GM12872 (cell line): Measurements from ENCODE around the gene FOXI3.
A peak's percentile ranks its signal among the peaks of the same experiment; 100 is the strongest.

ENCODE experiments used
- CTCF ChIP-seq: IDR thresholded peaks from 3 replicates; pipeline ENCODE4 v1.5.1; 2011; ENCODE audit warnings: low read depth, mild to moderate bottlenecking, low read length, moderate library complexity; ENCODE audit not compliant: insufficient read depth

FOXI3 gene

GRCh38 chr2:88452565-88452905 lies at the start of gene FOXI3:
Gene FOXI3 (minus strand): TSS chr2:88452693. CDS start chr2:88452535, 158 bp downstream.
- TF ChIP-seq CTCF, result no peak

DNA sequence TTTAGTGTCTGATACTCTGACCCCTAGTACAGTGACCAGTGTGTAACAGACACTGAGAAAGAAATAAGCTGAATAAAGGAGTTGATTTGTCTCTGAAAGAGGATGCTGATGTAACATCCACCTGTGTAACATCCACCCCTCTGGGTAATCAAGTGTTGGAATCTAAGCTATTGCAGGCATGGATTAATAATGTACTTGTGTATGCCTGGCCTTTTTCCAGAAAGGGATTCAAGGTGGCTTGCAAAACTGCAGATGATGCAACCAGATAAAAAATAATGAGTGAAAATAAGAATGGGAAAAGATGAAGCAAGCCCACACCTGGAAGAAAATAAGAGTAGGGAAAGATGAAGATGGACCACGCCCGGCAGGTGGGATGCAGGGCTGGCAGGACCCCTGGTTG lies 48.2 kb upstream of the FOXI3 start:
- TF ChIP-seq CTCF, result no peak

GRCh38 chr2:88499204-88499603 lies 46.7 kb upstream of the FOXI3 start:
- no peak for TF ChIP-seq CTCF

DNA sequence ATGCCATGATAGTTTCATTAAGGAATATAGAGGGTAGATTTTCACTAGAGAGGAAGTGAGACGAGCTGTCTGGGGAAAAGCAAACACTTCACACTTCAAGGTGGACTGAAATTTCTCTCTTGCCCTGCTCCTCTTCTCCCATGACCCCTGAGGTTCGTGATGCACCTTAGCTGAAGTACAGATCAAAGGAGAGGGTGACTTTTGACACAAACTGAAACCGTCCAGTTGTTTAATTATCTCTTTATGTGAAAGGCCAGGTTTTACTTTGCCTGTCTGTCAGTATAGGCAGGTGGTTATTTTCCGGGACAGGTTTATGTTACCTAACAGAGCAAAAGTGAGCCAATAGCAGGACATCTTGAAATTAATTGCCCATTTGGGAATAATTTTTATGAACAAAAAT lies 41.0 kb upstream of the FOXI3 start:
- no peak for TF ChIP-seq CTCF

DNA sequence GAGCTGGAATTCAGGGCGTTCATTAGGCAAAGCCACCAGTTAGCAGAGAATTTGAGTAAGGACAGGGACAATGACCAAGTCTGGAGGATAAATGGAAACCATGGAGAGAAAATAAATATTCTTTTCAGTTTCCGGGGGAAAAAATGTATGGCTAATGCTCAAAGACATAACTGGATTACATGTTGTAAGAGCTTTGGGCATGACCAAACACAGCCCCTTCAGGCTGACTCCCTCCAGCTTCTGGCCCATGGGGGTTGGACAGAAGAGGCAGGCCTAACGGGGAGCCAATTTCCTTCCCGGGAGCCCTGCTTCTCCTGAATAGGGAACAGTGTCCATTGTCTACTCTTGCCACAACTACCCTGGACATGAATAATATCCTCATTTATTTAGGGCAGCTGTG lies 39.5 kb upstream of the FOXI3 start:
- TF ChIP-seq CTCF, result no peak

DNA sequence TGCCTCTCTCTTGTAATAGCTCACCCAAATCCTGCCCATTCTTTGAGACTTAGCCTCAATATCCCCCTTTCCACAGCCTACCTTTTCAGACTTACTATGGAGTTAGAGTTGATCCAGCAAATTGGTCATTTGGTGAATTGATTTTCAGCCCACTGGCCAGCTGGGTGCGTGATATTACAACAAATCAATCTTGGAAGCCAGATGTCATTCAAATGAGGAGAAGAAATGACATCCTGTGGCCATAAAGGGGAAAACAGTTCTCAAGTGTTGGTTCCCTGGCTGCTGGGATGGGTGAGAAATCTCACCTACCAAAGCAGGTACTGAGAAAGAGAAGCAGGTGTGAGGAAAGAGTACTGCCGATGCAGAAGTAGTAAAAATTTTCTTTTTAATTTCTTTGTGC lies 36.7 kb upstream of the FOXI3 start:
- 0 out of 3 replicates have a peak, but pooled peaks have one; percentile 1 for TF ChIP-seq CTCF

DNA sequence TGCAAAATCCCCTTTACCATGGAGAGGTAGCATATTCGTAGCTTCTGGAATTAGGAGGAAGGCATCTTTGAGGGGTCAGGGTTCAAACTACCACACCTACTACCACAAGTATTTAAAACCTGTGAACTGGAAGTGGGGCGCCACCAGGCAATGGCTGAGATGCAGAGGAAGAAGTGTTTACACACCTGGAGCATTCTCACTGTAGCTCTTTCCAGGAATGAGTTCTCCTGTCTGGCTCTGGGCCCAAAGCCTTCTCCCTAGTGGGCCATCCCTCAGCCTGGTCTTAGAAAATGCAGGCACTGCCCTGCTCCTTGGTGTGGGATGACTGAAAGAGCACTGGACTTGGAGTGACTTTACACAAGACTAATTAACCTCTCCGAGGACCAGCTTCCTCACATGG lies 30.7 kb upstream of the FOXI3 start:
- no peak for TF ChIP-seq CTCF
